Measurements from ENCODE around the gene PCGF5. TPM values are rescaled to one million over a fixed set of nuclear protein-coding genes. Genes with fewer than 3 reads are reported as not detected.
"Not testable (repeated sequence)": the region's sequence is repeated elsewhere in the genome, so short reads cannot be mapped to it uniquely, and the experiment has no call there.

PCGF5 gene
- total RNA-seq, 2 experiments from 2014 or later, result 49.3 to 62.0 TPM

GRCh38 chr10:91296471-91296870, 76.0 kb downstream of the PCGF5 start:
- CTCF ChIA-PET, result interaction anchor here (0.6 to 1.0 kb wide), 2 partner anchors 284 to 339 kb away, joined by 3 read pairs; no protein-coding TSS in a partner anchor

DNA sequence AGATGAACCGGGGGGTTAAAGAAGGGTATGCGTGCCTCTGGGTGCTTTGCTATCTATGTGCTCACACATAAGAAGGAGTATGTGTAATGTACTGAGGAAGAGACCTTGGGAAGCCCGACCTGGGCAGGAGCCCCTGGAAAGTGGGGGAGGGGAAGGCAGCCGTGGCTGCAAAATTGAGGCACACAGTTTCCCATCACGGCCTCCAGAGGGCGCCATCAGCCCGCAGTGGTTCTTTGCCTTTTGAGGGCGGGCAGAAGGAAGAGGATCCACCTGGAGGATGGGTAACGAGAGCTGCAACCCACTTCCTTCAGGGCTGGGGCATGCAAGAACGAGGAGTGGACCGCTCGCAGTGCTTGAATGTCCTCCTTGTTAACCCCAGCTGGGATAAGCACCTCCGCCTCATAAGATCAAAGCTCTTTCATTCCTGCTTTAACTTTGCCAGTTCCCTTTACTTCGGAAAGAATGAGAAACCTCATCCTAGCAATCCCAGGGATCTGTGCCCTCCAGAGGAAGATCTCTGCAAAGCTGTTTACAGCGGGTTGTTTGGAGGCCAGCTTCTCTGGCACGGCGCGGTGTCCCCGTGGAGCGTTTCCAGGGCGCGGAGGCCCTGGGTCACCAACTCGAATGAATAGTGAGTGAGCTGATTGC, 77.9 kb downstream of the PCGF5 start:
- peaks cover 20% of the 10 kb centered on the region for H3K27me3 Mint-ChIP-seq
- CTCF ChIA-PET, result interaction anchor here (0.7 to 3.8 kb wide), 19 partner anchors 9 to 615 kb away, joined by 3 to 18 read pairs (median 4); partner anchors contain the start of gene PPP1R3C
- DNase-seq, result peak; percentile 85
- POLR2A ChIA-PET, result no interaction called here
- peak overlapping the region; percentile 63 for H3K4me3 Mint-ChIP-seq
- no peaks in the 10 kb centered on the region for H3K9me3 Mint-ChIP-seq
- H3K4me1 Mint-ChIP-seq, result peaks cover 17% of the 10 kb centered on the region
- no peaks in the 10 kb centered on the region for H3K36me3 Mint-ChIP-seq (ENCODE audit: low read depth)
- peak overlapping the region; percentile 46 for H3K27ac Mint-ChIP-seq

More at GRCh38 chr10:91296471-91296870, 76.0 kb downstream of the PCGF5 start:
- peaks cover 17% of the 10 kb centered on the region for H3K4me1 Mint-ChIP-seq
- H3K27me3 Mint-ChIP-seq, result peaks cover 20% of the 10 kb centered on the region
- H3K36me3 Mint-ChIP-seq (ENCODE audit: low read depth), result no peaks in the 10 kb centered on the region
- no peak for DNase-seq
- no peak overlapping the region for H3K4me3 Mint-ChIP-seq
- POLR2A ChIA-PET, result no interaction called here
- no peak overlapping the region for H3K27ac Mint-ChIP-seq
- no peaks in the 10 kb centered on the region for H3K9me3 Mint-ChIP-seq

GRCh38 chr10:91299999-91300575, 79.6 kb downstream of the PCGF5 start:
- H3K27ac Mint-ChIP-seq, result no peak overlapping the region
- POLR2A ChIA-PET, result no interaction called here
- H3K9me3 Mint-ChIP-seq, result no peaks in the 10 kb centered on the region
- DNase-seq, result no peak
- no peaks in the 10 kb centered on the region for H3K36me3 Mint-ChIP-seq (ENCODE audit: low read depth)
- peaks cover 16% of the 10 kb centered on the region for H3K27me3 Mint-ChIP-seq
- H3K4me3 Mint-ChIP-seq, result no peak overlapping the region
- CTCF ChIA-PET, result interaction anchor here (0.8 to 3.8 kb wide), 4 partner anchors 12 to 996 kb away, joined by 3 to 18 read pairs (median 10); no protein-coding TSS in a partner anchor
- peaks cover 17% of the 10 kb centered on the region for H3K4me1 Mint-ChIP-seq

DNA sequence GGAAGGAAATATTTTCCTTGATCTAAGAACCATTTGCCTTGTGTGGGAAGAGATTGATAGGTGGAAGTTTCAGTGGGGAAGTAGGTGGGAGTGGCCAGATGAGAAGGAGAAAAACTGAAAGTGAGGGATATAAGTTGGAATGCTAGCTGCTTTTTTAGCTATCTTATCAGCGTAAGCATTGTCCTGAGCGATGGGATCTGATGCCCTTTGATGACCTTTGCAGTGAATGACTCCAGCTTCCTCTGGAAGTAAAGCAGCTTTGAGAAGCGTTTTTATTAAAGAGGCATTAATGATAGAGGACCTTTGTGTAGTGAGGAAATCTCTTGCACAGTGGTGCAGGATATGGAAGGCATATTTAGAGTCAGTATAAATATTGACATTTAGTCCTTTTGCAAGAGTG, 82.5 kb downstream of the PCGF5 start:
- H3K36me3 Mint-ChIP-seq (ENCODE audit: low read depth); DNase-seq; H3K9me3 Mint-ChIP-seq; CTCF ChIA-PET; H3K4me3 Mint-ChIP-seq; H3K27ac Mint-ChIP-seq; POLR2A ChIA-PET; H3K27me3 Mint-ChIP-seq; H3K4me1 Mint-ChIP-seq: not testable (repeated sequence)

- H3K27me3 Mint-ChIP-seq; DNase-seq; H3K4me1 Mint-ChIP-seq; CTCF ChIA-PET; POLR2A ChIA-PET; H3K27ac Mint-ChIP-seq; H3K9me3 Mint-ChIP-seq; H3K36me3 Mint-ChIP-seq (ENCODE audit: low read depth); H3K4me3 Mint-ChIP-seq: not testable (repeated sequence)
Measured at GRCh38 chr10:91305979-91306378, 85.5 kb downstream of the PCGF5 start.

GRCh38 chr10:91307489-91307888, 87.0 kb downstream of the PCGF5 start:
- Mint-ChIP-seq H3K27ac (no peak overlapping the region), H3K36me3 (ENCODE audit: low read depth) (no peaks in the 10 kb centered on the region), H3K4me1 (no peaks in the 10 kb centered on the region), H3K27me3 (peaks cover 3% of the 10 kb centered on the region), H3K9me3 (no peaks in the 10 kb centered on the region), H3K4me3 (no peak overlapping the region)
- no peak for DNase-seq
- CTCF ChIA-PET, result interaction anchor here (1.6 to 1.9 kb wide), 2 partner anchors 8 to 9 kb away, joined by 3 to 7 read pairs; no protein-coding TSS in a partner anchor
- POLR2A ChIA-PET, result no interaction called here

DNA sequence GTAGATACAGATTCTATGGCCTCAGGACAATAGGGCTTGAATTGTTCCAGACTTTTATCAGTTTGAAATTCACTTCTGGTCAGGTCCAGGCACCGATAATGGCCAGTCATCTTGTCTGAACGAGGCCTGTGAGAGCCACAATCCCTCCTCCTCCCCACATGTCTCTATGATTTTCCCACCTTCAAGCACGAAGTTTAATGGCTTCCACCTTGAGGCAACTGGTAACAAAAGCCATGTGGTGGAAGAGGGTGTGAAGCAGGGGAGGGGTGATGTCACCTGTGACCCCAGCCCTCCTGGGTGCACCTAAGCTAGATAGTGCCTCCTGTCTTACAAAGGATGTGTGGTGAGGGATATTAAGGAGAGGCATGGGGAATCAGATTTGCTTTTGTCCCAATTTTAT, 89.2 kb downstream of the PCGF5 start:
- H3K27ac Mint-ChIP-seq, result no peak overlapping the region
- ChIA-PET POLR2A (no interaction called here), CTCF (no interaction called here)
- no peaks in the 10 kb centered on the region for H3K9me3 Mint-ChIP-seq
- H3K4me3 Mint-ChIP-seq, result no peak overlapping the region
- peaks cover 3% of the 10 kb centered on the region for H3K27me3 Mint-ChIP-seq
- no peak for DNase-seq
- no peaks in the 10 kb centered on the region for H3K36me3 Mint-ChIP-seq (ENCODE audit: low read depth)
- no peaks in the 10 kb centered on the region for H3K4me1 Mint-ChIP-seq

DNA sequence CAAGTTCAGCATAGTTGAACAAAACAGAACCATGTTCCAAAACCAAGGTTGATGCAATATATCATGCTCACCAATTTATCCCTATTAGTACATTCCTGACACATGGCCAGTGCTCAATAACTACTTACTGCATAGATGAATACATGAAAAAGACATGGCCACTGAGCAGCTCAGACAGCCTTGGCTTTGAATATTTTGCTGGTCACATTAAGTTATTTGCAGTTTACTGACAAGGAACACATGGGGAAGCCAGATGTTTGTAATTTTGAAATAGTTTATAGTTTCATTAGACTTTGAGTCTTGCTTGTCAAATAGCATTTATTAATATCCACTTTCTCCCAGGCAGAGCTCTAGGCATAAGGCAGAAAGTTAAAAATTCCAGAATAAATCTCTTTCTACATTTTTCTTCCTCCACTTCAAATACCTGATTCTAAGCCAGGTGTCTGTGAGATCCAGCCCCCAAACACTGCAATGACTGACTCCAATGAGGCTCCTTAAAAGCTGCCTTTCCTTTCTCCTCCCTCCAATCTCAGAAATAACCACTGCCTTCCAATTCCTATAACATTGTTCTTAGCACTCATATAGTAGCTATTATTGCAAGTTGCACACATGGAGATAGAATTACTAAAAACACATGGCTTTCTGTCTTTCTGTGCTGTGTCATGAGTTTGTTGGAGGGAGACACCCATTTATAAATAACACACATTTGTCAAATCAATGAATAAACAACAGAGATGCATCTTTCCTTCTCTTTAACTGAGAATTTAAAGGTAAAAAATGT, 91.3 kb downstream of the PCGF5 start:
- ChIA-PET CTCF (interaction anchor here (0.7 to 4.2 kb wide), 3 partner anchors 12 to 312 kb away, joined by 3 to 14 read pairs (median 4); no protein-coding TSS in a partner anchor), POLR2A (no interaction called here)
- no peak overlapping the region for H3K4me3 Mint-ChIP-seq
- H3K4me1 Mint-ChIP-seq, result no peaks in the 10 kb centered on the region
- H3K9me3 Mint-ChIP-seq, result no peaks in the 10 kb centered on the region
- no peak overlapping the region for H3K27ac Mint-ChIP-seq
- H3K36me3 Mint-ChIP-seq (ENCODE audit: low read depth), result no peaks in the 10 kb centered on the region
- DNase-seq, result no peak
- peaks cover 3% of the 10 kb centered on the region for H3K27me3 Mint-ChIP-seq

DNA sequence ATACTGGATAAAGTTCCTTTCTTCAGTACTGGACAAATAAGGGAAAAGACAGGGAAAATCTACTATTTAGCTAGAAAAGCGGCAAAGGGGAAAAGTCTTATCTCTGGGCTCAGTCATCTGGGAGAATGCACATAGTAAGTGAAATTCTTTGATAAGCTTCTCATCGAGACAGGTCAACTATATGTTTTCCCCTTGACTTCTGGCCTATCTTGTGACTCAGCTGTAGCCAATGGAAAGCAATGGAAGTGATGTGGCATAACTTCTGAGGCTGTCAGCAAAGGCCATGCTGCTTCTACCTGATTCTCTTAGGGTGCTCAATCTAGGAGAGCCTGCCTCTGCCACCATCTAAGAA, 91.9 kb downstream of the PCGF5 start:
- ChIA-PET CTCF (interaction anchor here (1.0 to 4.2 kb wide), 2 partner anchors 13 to 14 kb away, joined by 3 to 14 read pairs; no protein-coding TSS in a partner anchor), POLR2A (no interaction called here)
- Mint-ChIP-seq H3K27me3 (peaks cover 3% of the 10 kb centered on the region), H3K4me3 (no peak overlapping the region), H3K36me3 (ENCODE audit: low read depth) (no peaks in the 10 kb centered on the region), H3K4me1 (no peaks in the 10 kb centered on the region), H3K27ac (no peak overlapping the region), H3K9me3 (no peaks in the 10 kb centered on the region)
- no peak for DNase-seq

GRCh38 chr10:91313796-91314485, 93.5 kb downstream of the PCGF5 start:
- H3K4me3 Mint-ChIP-seq, result no peak overlapping the region
- no peaks in the 10 kb centered on the region for H3K36me3 Mint-ChIP-seq (ENCODE audit: low read depth)
- no peak overlapping the region for H3K27ac Mint-ChIP-seq
- no peaks in the 10 kb centered on the region for H3K9me3 Mint-ChIP-seq
- CTCF ChIA-PET, result interaction anchor here (0.6 to 4.2 kb wide), 2 partner anchors 16 to 63 kb away, joined by 3 to 14 read pairs; no protein-coding TSS in a partner anchor
- H3K4me1 Mint-ChIP-seq, result no peaks in the 10 kb centered on the region
- peaks cover 9% of the 10 kb centered on the region for H3K27me3 Mint-ChIP-seq
- POLR2A ChIA-PET, result no interaction called here
- no peak for DNase-seq

- H3K4me3 Mint-ChIP-seq, result no peak overlapping the region
- no peaks in the 10 kb centered on the region for H3K9me3 Mint-ChIP-seq
Measured at GRCh38 chr10:91316486-91316885, 96.0 kb downstream of the PCGF5 start.

DNA sequence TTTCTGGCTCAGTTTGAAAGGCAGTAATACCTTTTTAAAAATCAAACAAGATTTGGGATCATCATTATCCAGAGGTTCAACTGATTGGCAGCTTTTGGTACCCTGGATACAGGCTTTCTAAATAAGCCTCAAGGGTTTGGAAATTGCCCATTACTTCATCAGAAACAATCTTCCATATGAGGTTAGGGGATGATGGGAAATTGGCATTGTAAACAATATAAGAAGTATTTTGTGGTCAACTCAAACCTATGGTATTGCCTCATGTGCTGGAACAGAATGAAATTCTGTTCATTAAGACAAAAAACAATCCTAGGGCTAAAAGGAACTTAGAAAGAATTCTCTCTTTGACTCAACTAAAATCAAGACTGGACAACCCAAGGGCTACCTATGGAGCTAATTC, 97.1 kb downstream of the PCGF5 start:
- DNase-seq, result no peak
- Mint-ChIP-seq H3K4me3 (no peak overlapping the region), H3K4me1 (no peaks in the 10 kb centered on the region), H3K27ac (no peak overlapping the region), H3K27me3 (peaks cover 6% of the 10 kb centered on the region), H3K36me3 (ENCODE audit: low read depth) (no peaks in the 10 kb centered on the region), H3K9me3 (no peaks in the 10 kb centered on the region)
- CTCF ChIA-PET, result no interaction called here
- POLR2A ChIA-PET, result no interaction called here

More at GRCh38 chr10:91316486-91316885, 96.0 kb downstream of the PCGF5 start:
- POLR2A ChIA-PET, result no interaction called here
- CTCF ChIA-PET, result interaction anchor here (0.7 kb wide), 1 partner anchor 251 kb away, joined by 3 read pairs; no protein-coding TSS in a partner anchor
- peaks cover 6% of the 10 kb centered on the region for H3K27me3 Mint-ChIP-seq
- DNase-seq, result no peak
- H3K36me3 Mint-ChIP-seq (ENCODE audit: low read depth), result no peaks in the 10 kb centered on the region
- H3K4me1 Mint-ChIP-seq, result no peaks in the 10 kb centered on the region
- H3K27ac Mint-ChIP-seq, result no peak overlapping the region

Measured in activated CD4-positive, alpha-beta T cell treated with anti-CD3 and anti-CD28 coated beads, Interleukin-2, amount 10 ng/mL, durations not matched to agents 7 days and 5 days (primary cell).